HG03196 (cell line): Measurements from ENCODE around the gene FAM53C.

Experiments
- ATAC-seq: cut with Tn5 transposase; IDR thresholded peaks from one replicate; pipeline ENCODE4 v1.9.1; 2021; ENCODE audit not compliant: unreplicated experiment

The FAM53C gene

GRCh38 chr5:138351056-138351455 is 13.0 kb downstream of the FAM53C start:
- ATAC-seq = no peak

- no peak for ATAC-seq
These were observed 13.5 kb downstream of the FAM53C start for GRCh38 chr5:138351517-138351916.

- ATAC-seq = peak; percentile 65
These were observed 14.1 kb downstream of the FAM53C start, which contains the start of gene KDM3B for GRCh38 chr5:138352071-138352721. Gene KDM3B, plus strand, starts transcription at chr5:138352685. Its CDS starts 111 bp downstream, at chr5:138352796.

GRCh38 chr5:138352722-138353559 is 14.9 kb downstream of the FAM53C start:
- peak; percentile 45 for ATAC-seq

GRCh38 chr5:138353560-138354080 is 15.6 kb downstream of the FAM53C start:
- ATAC-seq = no peak

- ATAC-seq = no peak
These were observed 16.3 kb downstream of the FAM53C start for GRCh38 chr5:138354387-138354786.

GRCh38 chr5:138354926-138355378 is 16.9 kb downstream of the FAM53C start:
- ATAC-seq = no peak

GRCh38 chr5:138359621-138360020 is 21.6 kb downstream of the FAM53C start:
- no peak for ATAC-seq

GRCh38 chr5:138360941-138361452 is 22.9 kb downstream of the FAM53C start:
- no peak for ATAC-seq

- no peak for ATAC-seq
These were observed 26.5 kb downstream of the FAM53C start for GRCh38 chr5:138364576-138364975.

GRCh38 chr5:138366632-138367382 is 28.7 kb downstream of the FAM53C start:
- ATAC-seq = no peak

GRCh38 chr5:138369261-138369660 is 31.2 kb downstream of the FAM53C start:
- no peak for ATAC-seq

GRCh38 chr5:138369706-138370105 is 31.6 kb downstream of the FAM53C start:
- no peak for ATAC-seq

- ATAC-seq = no peak
These were observed 32.5 kb downstream of the FAM53C start for GRCh38 chr5:138370537-138370936.

- ATAC-seq = no peak
These were observed 33.4 kb downstream of the FAM53C start for GRCh38 chr5:138371454-138371853.

- no peak for ATAC-seq
These were observed 34.2 kb downstream of the FAM53C start for GRCh38 chr5:138372225-138372624.

GRCh38 chr5:138372653-138373052 is 34.6 kb downstream of the FAM53C start:
- ATAC-seq = no peak

GRCh38 chr5:138382347-138382746 is 44.3 kb downstream of the FAM53C start:
- ATAC-seq = no peak

- ATAC-seq = no peak
These were observed 47.6 kb downstream of the FAM53C start for GRCh38 chr5:138385660-138386059.

GRCh38 chr5:138386290-138386689 is 48.2 kb downstream of the FAM53C start:
- no peak for ATAC-seq

- no peak for ATAC-seq
These were observed 51.3 kb downstream of the FAM53C start for GRCh38 chr5:138389332-138389731.
